Duodenal mucosa (tissue), 2 donors: ENCODE results near the gene KANK3.
A peak's percentile ranks its signal among the peaks of the same experiment; 100 is the strongest.

ENCODE experiments used
- H3K27ac ChIP-seq: one replicate; pipeline ENCODE4 v1.7.0; 2013; ENCODE audit warnings: low read depth, low read length
- H3K27me3 ChIP-seq, 2 donors: one replicate each; pipeline ENCODE4 v1.7.0; 2013; ENCODE audit warnings: low read length in 2 of 2, control low read depth in 1 of 2; ENCODE audit not compliant: insufficient read depth in 2 of 2, control insufficient read depth in 1 of 2
- H3K36me3 ChIP-seq, 2 donors: one replicate each; pipeline ENCODE4 v1.7.0; 2013; ENCODE audit warnings: low read length in 2 of 2, control low read depth in 1 of 2; ENCODE audit not compliant: insufficient read depth in 2 of 2, control insufficient read depth in 1 of 2
- H3K4me1 ChIP-seq, 2 donors: one replicate each; pipeline ENCODE4 v1.7.0; 2013; ENCODE audit warnings: low read length in 2 of 2, control low read depth in 1 of 2; ENCODE audit not compliant: insufficient read depth in 2 of 2, control insufficient read depth in 1 of 2
- H3K4me3 ChIP-seq, 2 donors: one replicate each; pipeline ENCODE4 v1.7.0; 2013; ENCODE audit warnings: low read length in 2 of 2, low read depth in 1 of 2
- H3K9ac ChIP-seq, 2 donors: one replicate each; pipeline ENCODE4 v1.7.0; 2013; ENCODE audit warnings: low read length in 2 of 2, low read depth in 1 of 2
- H3K9me3 ChIP-seq, 2 donors: one replicate each; pipeline ENCODE4 v1.7.0; 2013; ENCODE audit warnings: low read length in 2 of 2, control low read depth in 1 of 2; ENCODE audit not compliant: control insufficient read depth in 1 of 2

KANK3 gene

DNA sequence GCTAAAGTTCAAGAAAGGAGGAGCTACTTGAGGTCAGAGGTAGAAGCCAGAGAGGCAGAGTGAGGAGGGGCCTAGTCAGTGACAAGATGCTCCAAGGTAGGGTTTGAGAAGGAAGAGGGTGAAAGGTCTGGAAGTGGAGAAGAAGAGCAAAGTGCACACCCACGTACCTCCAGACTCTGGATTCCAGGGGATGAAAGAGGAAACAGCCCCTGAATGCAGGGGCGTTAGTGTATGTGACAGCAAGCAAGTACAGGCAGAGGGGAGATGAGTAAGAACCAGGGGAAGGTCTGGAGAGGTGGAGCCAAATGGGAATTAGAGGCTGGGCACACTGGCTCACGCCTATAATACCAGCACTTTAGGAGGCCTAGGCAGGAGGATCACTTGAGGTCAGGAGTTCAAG, 13.1 kb downstream of the KANK3 start:
- Histone ChIP-seq H3K9ac (no peak overlapping the region), H3K27ac (no peak overlapping the region), H3K27me3 (peaks cover 17 to 20% of the 10 kb centered on the region in 2 donors), H3K4me1 (peaks cover 0 to 8% of the 10 kb centered on the region in 2 donors), H3K9me3 (no peaks in the 10 kb centered on the region), H3K36me3 (no peaks in the 10 kb centered on the region), H3K4me3 (no peak overlapping the region)

- Histone ChIP-seq H3K4me3 (no peak overlapping the region), H3K9ac (no peak overlapping the region), H3K27ac (no peak overlapping the region), H3K4me1 (peaks cover 10 to 15% of the 10 kb centered on the region in 2 donors), H3K36me3 (peaks cover 8 to 20% of the 10 kb centered on the region in 2 donors), H3K9me3 (no peaks in the 10 kb centered on the region), H3K27me3 (no peaks in the 10 kb centered on the region)
Measured at GRCh38 chr19:8325454-8325853, 17.6 kb downstream of the KANK3 start.

- peaks cover 8 to 20% of the 10 kb centered on the region in 2 donors for H3K36me3 ChIP-seq
- H3K4me3 ChIP-seq, result no peak overlapping the region
- no peaks in the 10 kb centered on the region for H3K27me3 ChIP-seq
- peaks cover 17 to 25% of the 10 kb centered on the region in 2 donors for H3K4me1 ChIP-seq
- no peak overlapping the region for H3K9ac ChIP-seq
- H3K27ac ChIP-seq, result no peak overlapping the region
- no peaks in the 10 kb centered on the region for H3K9me3 ChIP-seq
Measured at GRCh38 chr19:8324186-8325050, 18.6 kb downstream of the KANK3 start.

DNA sequence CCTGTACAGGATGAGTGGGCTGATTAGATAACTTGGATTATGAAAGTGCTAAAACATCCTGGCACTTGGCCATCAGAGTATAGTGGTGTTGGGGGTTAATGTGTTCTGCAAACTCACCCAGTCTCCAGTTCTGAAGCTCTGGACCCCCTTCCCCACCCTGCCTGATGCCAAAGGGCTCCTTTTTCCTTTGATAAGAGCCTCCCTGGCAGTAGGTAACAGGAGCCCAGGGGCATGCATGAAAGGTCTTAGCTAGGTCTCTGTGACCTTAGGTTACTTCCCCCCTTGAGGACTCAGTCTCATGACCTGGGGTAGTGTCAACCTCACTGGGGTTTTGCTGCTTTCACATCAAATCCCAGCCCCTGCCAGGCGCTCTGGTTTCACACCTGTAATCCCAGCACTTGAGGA, 19.3 kb downstream of the KANK3 start:
- Histone ChIP-seq H3K27ac (no peak overlapping the region), H3K9me3 (no peaks in the 10 kb centered on the region), H3K4me1 (peaks cover 17 to 25% of the 10 kb centered on the region in 2 donors), H3K36me3 (peaks cover 8 to 20% of the 10 kb centered on the region in 2 donors), H3K27me3 (no peaks in the 10 kb centered on the region), H3K9ac (no peak overlapping the region), H3K4me3 (no peak overlapping the region)

GRCh38 chr19:8322638-8322997, 20.4 kb downstream of the KANK3 start:
- peaks cover 8 to 20% of the 10 kb centered on the region in 2 donors for H3K36me3 ChIP-seq
- peak overlapping the region; percentile 91 to 99 for H3K9ac ChIP-seq
- H3K4me3 ChIP-seq, result peak overlapping the region; percentile 95 to 98
- no peaks in the 10 kb centered on the region for H3K27me3 ChIP-seq
- H3K27ac ChIP-seq, result no peak overlapping the region
- H3K9me3 ChIP-seq, result no peaks in the 10 kb centered on the region
- H3K4me1 ChIP-seq, result peaks cover 17 to 25% of the 10 kb centered on the region in 2 donors

- Histone ChIP-seq H3K27me3 (no peaks in the 10 kb centered on the region), H3K4me1 (peaks cover 17 to 25% of the 10 kb centered on the region in 2 donors), H3K9me3 (no peaks in the 10 kb centered on the region), H3K4me3 (peak overlapping the region; percentile 95 to 98), H3K36me3 (peaks cover 8 to 20% of the 10 kb centered on the region in 2 donors), H3K9ac (peak overlapping the region; percentile 91 to 99), H3K27ac (peak overlapping the region; percentile 62)
Measured at GRCh38 chr19:8321986-8322637, 20.9 kb downstream of the KANK3 start.

GRCh38 chr19:8321067-8321985, 21.7 kb downstream of the KANK3 start, which contains the start of the genes NDUFA7 and RPS28:
NDUFA7 (minus strand) TSS chr19:8321375; CDS start chr19:8321358, 17 bp downstream.
RPS28 (plus strand) TSS chr19:8321496; CDS start chr19:8321531, 35 bp downstream.
- peak within 1 kb of the TSS; percentile 95 to 98 for H3K4me3 ChIP-seq
- peaks cover 17 to 25% of the 10 kb centered on the region in 2 donors for H3K4me1 ChIP-seq
- no peaks in the 10 kb centered on the region for H3K27me3 ChIP-seq
- H3K9ac ChIP-seq, result peak within 1 kb of the TSS; percentile 99 to 100
- peak within 1 kb of the TSS; percentile 92 for H3K27ac ChIP-seq
- H3K36me3 ChIP-seq, result peaks cover 8 to 22% of the 10 kb centered on the region in 2 donors
- no peaks in the 10 kb centered on the region for H3K9me3 ChIP-seq

DNA sequence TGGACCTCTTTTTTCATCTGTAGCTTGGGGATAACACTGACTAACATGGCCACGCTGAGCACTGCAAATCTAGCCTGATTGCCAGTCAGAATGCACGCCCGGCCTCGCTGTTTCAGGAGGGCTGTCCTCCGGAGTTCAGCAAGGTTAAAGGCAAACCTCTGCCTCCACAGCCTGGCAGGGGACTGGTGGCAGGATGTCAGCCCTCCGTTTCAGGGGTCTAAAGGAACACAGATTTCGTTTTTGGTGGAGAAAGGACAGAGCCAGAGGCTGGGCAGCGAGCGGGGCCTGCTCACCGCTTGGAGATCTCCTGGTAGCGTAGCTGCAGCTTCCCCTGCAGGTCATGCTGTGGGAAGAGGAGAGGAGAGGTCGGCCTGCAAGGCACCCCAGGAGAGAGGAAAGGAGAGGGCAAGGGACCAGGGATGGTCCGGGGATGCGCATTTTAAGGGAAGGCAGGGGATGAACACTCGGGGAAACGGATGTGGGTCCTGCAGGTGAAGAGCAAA, 22.4 kb downstream of the KANK3 start:
- Histone ChIP-seq H3K4me1 (peaks cover 17 to 25% of the 10 kb centered on the region in 2 donors), H3K4me3 (peak overlapping the region; percentile 95 to 98), H3K27ac (peak overlapping the region; percentile 92), H3K27me3 (no peaks in the 10 kb centered on the region), H3K36me3 (peaks cover 12 to 28% of the 10 kb centered on the region in 2 donors), H3K9ac (peak overlapping the region; percentile 99 to 100), H3K9me3 (no peaks in the 10 kb centered on the region)

DNA sequence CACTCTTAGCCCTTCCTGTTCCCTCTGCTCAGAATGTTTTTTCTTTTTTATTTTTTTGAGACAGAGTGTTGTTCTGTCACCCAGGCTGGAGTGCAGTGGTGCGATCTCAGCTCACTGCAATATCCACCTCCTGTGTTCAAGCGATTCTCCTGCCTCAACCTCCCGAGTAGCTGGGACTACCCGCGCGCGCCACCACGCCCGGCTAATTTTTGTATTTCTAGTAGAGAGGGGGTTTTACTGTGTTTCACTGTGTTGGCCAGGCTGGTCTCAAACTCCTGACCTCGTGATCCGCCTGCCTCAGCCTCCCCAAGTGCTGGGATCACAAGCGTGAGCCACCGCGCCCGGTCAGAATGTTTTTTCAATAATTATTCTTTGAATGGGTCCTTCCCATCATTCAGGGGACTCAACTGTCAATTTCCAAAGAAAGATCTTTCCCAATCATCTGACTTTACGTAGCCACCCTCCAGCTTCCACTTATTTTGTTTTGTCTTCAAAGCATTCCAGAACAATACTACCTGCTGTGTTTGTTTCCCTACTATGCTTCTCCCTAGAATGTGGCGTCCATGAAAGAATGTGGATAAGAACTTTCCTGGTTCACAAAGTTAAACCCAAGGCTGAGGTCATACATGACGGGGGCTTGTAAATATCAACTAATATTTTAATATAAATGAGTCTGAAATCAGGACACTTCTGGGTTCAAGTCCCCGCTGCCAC, 23.1 kb downstream of the KANK3 start:
- Histone ChIP-seq H3K9me3 (no peaks in the 10 kb centered on the region), H3K9ac (peak overlapping the region; percentile 99 to 100), H3K4me3 (peak overlapping the region; percentile 95 to 98), H3K36me3 (peaks cover 12 to 34% of the 10 kb centered on the region in 2 donors), H3K27me3 (no peaks in the 10 kb centered on the region), H3K27ac (no peak overlapping the region), H3K4me1 (peaks cover 17 to 25% of the 10 kb centered on the region in 2 donors)
